GM10248 (cell line): ENCODE data around the gene KRT80.

Experiments used
- CTCF ChIA-PET: fragments of 300-600 bp; sonication (Branson Sonifier 250); formaldehyde crosslinking; extraction: SDS; loops from one replicate; lab custom pipeline; 2021; ENCODE audit warnings: antibody characterized with exemption; lab: Yijun Ruan, JAX
- POLR2A ChIA-PET: fragments of 350-650 bp; sonication (Branson Sonifier 250); formaldehyde crosslinking; extraction: SDS; loops from one replicate; lab custom pipeline; 2020; ENCODE audit warnings: antibody characterized with exemption; lab: Yijun Ruan, JAX
- DNase-seq: peaks from one replicate; pipeline ENCODE4 v3.0.0; 2012; ENCODE audit errors: extremely low spot score
- CTCF ChIP-seq: IDR thresholded peaks from 2 replicates; pipeline ENCODE4 v1.5.1; 2012; ENCODE audit warnings: mild to moderate bottlenecking, low read depth; ENCODE audit errors: extremely low read depth, missing control alignments, control extremely low read depth

The KRT80 gene

GRCh38 chr12:52217223-52217622, 25.4 kb upstream of the KRT80 start:
- CTCF ChIA-PET, result interaction anchor here (1.0 kb wide), 1 partner anchor 21 kb away, joined by 3 read pairs; no protein-coding TSS in a partner anchor
- no peak for TF ChIP-seq CTCF
- POLR2A ChIA-PET, result no interaction called here
- no peak for DNase-seq

- CTCF ChIA-PET, result interaction anchor here (1.0 kb wide), 2 partner anchors 21 to 24 kb away, joined by 3 read pairs; no protein-coding TSS in a partner anchor
- no peak for DNase-seq
- POLR2A ChIA-PET, result no interaction called here
- no peak for TF ChIP-seq CTCF
These were observed 25.0 kb upstream of the KRT80 start for GRCh38 chr12:52216807-52217206.

- no peak for DNase-seq
- CTCF ChIA-PET, result interaction anchor here (0.7 to 1.2 kb wide), 4 partner anchors 20 to 63 kb away, joined by 3 to 4 read pairs (median 4); no protein-coding TSS in a partner anchor
- no peak for TF ChIP-seq CTCF
- POLR2A ChIA-PET, result no interaction called here
These were observed 24.3 kb upstream of the KRT80 start for GRCh38 chr12:52216100-52216499.

- CTCF ChIA-PET, result interaction anchor here (0.7 to 1.2 kb wide), 3 partner anchors 21 to 64 kb away, joined by 3 to 4 read pairs (median 4); no protein-coding TSS in a partner anchor
- no peak for TF ChIP-seq CTCF
These were observed 23.8 kb upstream of the KRT80 start for GRCh38 chr12:52215587-52216031.

GRCh38 chr12:52214421-52214802, 22.6 kb upstream of the KRT80 start:
- ChIA-PET POLR2A (no interaction called here), CTCF (interaction anchor here (0.9 to 1.6 kb wide), 8 partner anchors 15 to 59 kb away, joined by 3 to 10 read pairs (median 4); no protein-coding TSS in a partner anchor)
- peak; percentile 24 for TF ChIP-seq CTCF
- DNase-seq, result no peak

More at GRCh38 chr12:52215587-52216031, 23.8 kb upstream of the KRT80 start:
- DNase-seq, result no peak
- POLR2A ChIA-PET, result no interaction called here

GRCh38 chr12:52213564-52214420, 22.0 kb upstream of the KRT80 start:
- POLR2A ChIA-PET, result no interaction called here
- CTCF ChIA-PET, result interaction anchor here (0.7 to 4.0 kb wide), 19 partner anchors 10 to 711 kb away, joined by 3 to 48 read pairs (median 4); no protein-coding TSS in a partner anchor
- peak; percentile 76 for DNase-seq
- TF ChIP-seq CTCF, result peak; percentile 85
